Left lung (tissue), 10 donors: Measurements from ENCODE around the gene NOC4L. TPM values are rescaled to one million over a fixed set of nuclear protein-coding genes. Genes with fewer than 3 reads are reported as not detected.

ENCODE experiments used
- ATAC-seq: fragments of 200-7000 bp; cut with Tn5 transposase; one replicate; pipeline ENCODE4 v1.9.1; 2020; ENCODE audit warnings: moderate library complexity
- DNase-seq, 4 donors: peaks; one replicate each; pipeline ENCODE4 v3.0.0-alpha.2; 2013 to 2020
- H3K27ac ChIP-seq, 2 donors: fragments of 200-600 bp; sonication (generic) in 1 of 2; one replicate each; pipeline versions ENCODE4 v1.5.0 to v1.8.0; 2020 to 2021
- H3K27me3 ChIP-seq, 2 donors: fragments of 200-600 bp; sonication (generic) in 1 of 2; one replicate each; pipeline versions ENCODE4 v1.5.0 to v1.8.0; 2020 to 2021
- H3K36me3 ChIP-seq, 2 donors: fragments of 200-600 bp; sonication (generic) in 1 of 2; one replicate each; pipeline versions ENCODE4 v1.5.0 to v1.8.0; 2020 to 2021
- H3K4me1 ChIP-seq, 2 donors: fragments of 200-600 bp; one replicate each; pipeline ENCODE4 v1.8.0; 2021
- H3K4me3 ChIP-seq, 2 donors: fragments of 200-600 bp; sonication (generic) in 1 of 2; one replicate each; pipeline versions ENCODE4 v1.5.0 to v1.8.0; 2020 to 2021; ENCODE audit warnings: mild to moderate bottlenecking in 1 of 2
- H3K9me3 ChIP-seq, 2 donors: fragments of 200-600 bp; sonication (generic) in 1 of 2; one replicate each; pipeline versions ENCODE4 v1.5.0 to v1.8.0; 2020 to 2021
- CTCF ChIP-seq, 2 donors: fragments of 200-600 bp; sonication (generic) in 1 of 2; IDR thresholded peaks; one replicate each; pipeline versions ENCODE4 v1.5.0 to v1.8.0; 2021; ENCODE audit warnings: antibody characterized with exemption in 2 of 2
- intact Hi-C, 2 donors: fragments of 100-400 bp; cut with DNase I; formaldehyde crosslinking; loops; one replicate each; pipeline versions ENCODE4 v1.11.2 to v1.14.2; 2022
- polyA plus RNA-seq, 6 donors: library from polyadenylated mRNA; unstranded; fragments of 120-200 nt; gene quantifications; one replicate each; pipeline ENCODE4 v1.2.1, GENCODE V29; 2013; ENCODE audit not compliant: insufficient read length in 6 of 6
- total RNA-seq, 2 donors: library from RNA; stranded (reverse); fragmentation: NEBNext Ultra II Directional; extraction: Animal tissue kit (Norgen Biotek cat#: 25700); gene quantifications; one replicate each; pipeline ENCODE4 v1.2.1, GENCODE V29; 2021
- donor health status: DM: no; HTN: yes; CAD: no.
- donor health status: DM: no; HTN: no; CAD: no.

Gene NOC4L
- total and polyA plus RNA-seq, 8 donors, result 10.6 to 19.6 (median 12.5) TPM

GRCh38 chr12:132142679-132143335 lies 1.4 kb upstream of the NOC4L start:
- intact Hi-C loops, result no loop called here
- TF ChIP-seq CTCF (IDR thresholded peaks at IDR 0.05), result no peak
- H3K36me3 ChIP-seq, result peaks cover 0 to 56% of the 10 kb centered on the region in 2 donors

GRCh38 chr12:132143336-132144071 lies 753 bp upstream of the NOC4L start:
- no peaks in the 10 kb centered on the region for H3K27me3 ChIP-seq
- H3K4me1 ChIP-seq, result peaks cover 17 to 32% of the 10 kb centered on the region in 2 donors
- intact Hi-C loops, result no loop called here
- peak overlapping the region; percentile 88 to 89 for H3K4me3 ChIP-seq
- ATAC-seq (no peak), DNase-seq (peak in 1 of 4 donors; percentile 82)
- no peak for TF ChIP-seq CTCF (IDR thresholded peaks at IDR 0.05)
- H3K36me3 ChIP-seq, result peaks cover 0 to 58% of the 10 kb centered on the region in 2 donors
- H3K27ac ChIP-seq, result peak overlapping the region in 1 of 2 donors; percentile 84
- H3K9me3 ChIP-seq, result no peaks in the 10 kb centered on the region

More at GRCh38 chr12:132142679-132143335, 1.4 kb upstream of the NOC4L start:
- H3K27ac ChIP-seq, result no peak overlapping the region
- H3K9me3 ChIP-seq, result no peaks in the 10 kb centered on the region
- peak overlapping the region; percentile 88 to 89 for H3K4me3 ChIP-seq
- ATAC-seq, result no peak
- H3K4me1 ChIP-seq, result peaks cover 17 to 32% of the 10 kb centered on the region in 2 donors
- H3K27me3 ChIP-seq, result no peaks in the 10 kb centered on the region
- peak in 1 of 4 donors; percentile 74 for DNase-seq

GRCh38 chr12:132144810-132145168 lies 532 bp downstream of the NOC4L start:
- Histone ChIP-seq H3K4me1 (peaks cover 17 to 32% of the 10 kb centered on the region in 2 donors), H3K27ac (peak overlapping the region in 1 of 2 donors; percentile 84), H3K4me3 (peak overlapping the region; percentile 88 to 89), H3K36me3 (peaks cover 0 to 48% of the 10 kb centered on the region in 2 donors), H3K27me3 (no peaks in the 10 kb centered on the region), H3K9me3 (no peaks in the 10 kb centered on the region)
- no peak for ATAC-seq
- DNase-seq, result peak in 1 of 4 donors; percentile 34
- intact Hi-C loops, result no loop called here
- no peak for TF ChIP-seq CTCF (IDR thresholded peaks at IDR 0.05)

GRCh38 chr12:132145334-132145733 lies 1.1 kb downstream of the NOC4L start:
- peak overlapping the region; percentile 88 to 89 for H3K4me3 ChIP-seq
- H3K36me3 ChIP-seq, result peaks cover 0 to 43% of the 10 kb centered on the region in 2 donors
- no peak overlapping the region for H3K27ac ChIP-seq
- peak in 1 of 4 donors; percentile 31 for DNase-seq
- no peaks in the 10 kb centered on the region for H3K9me3 ChIP-seq
- peaks cover 17 to 32% of the 10 kb centered on the region in 2 donors for H3K4me1 ChIP-seq
- no peak for TF ChIP-seq CTCF (IDR thresholded peaks at IDR 0.05)
- H3K27me3 ChIP-seq, result no peaks in the 10 kb centered on the region
- intact Hi-C loops, result no loop called here
- no peak for ATAC-seq

GRCh38 chr12:132146098-132146497 lies 1.8 kb downstream of the NOC4L start:
- ATAC-seq (no peak), DNase-seq (no peak)
- Histone ChIP-seq H3K27me3 (no peaks in the 10 kb centered on the region), H3K4me1 (peaks cover 17 to 32% of the 10 kb centered on the region in 2 donors), H3K9me3 (no peaks in the 10 kb centered on the region), H3K36me3 (peaks cover 0 to 40% of the 10 kb centered on the region in 2 donors), H3K27ac (no peak overlapping the region), H3K4me3 (no peak overlapping the region)
- TF ChIP-seq CTCF (IDR thresholded peaks at IDR 0.05), result no peak
- intact Hi-C loops, result no loop called here
